HepG2 (cell line): ENCODE data around the gene PXMP4. TPM values are rescaled to one million over a fixed set of nuclear protein-coding genes. Genes with fewer than 3 reads are reported as not detected.

Experiments used
- ATAC-seq: fragments of 200-7000 bp; cut with Tn5 transposase; 3 replicates; pipeline ENCODE4 v1.9.1; 2020; ENCODE audit warnings: mild to moderate bottlenecking, moderate library complexity
- BruUV-seq: library from RNA; stranded (reverse); fragments of 400-500 nt; replicated peaks from 2 replicates; lab custom pipeline; 2021; lab: Mats Ljungman, UMichigan
- CTCF ChIA-PET: fragments of 300-600 bp; formaldehyde crosslinking; extraction: SDS; loops from one replicate; lab custom pipeline; 2021; ENCODE audit warnings: low total read pairs, inconsistent platforms, low intra/inter-chr PET ratio; lab: Yijun Ruan, JAX
- POLR2A ChIA-PET: fragments of 350-600 bp; sonication (Branson Sonifier 250); formaldehyde crosslinking; loops from one replicate; lab custom pipeline; 2020; ENCODE audit warnings: antibody characterized with exemption, inconsistent platforms; lab: Yijun Ruan, JAX
- DNase-seq: peaks from one replicate; pipeline ENCODE4 v3.0.0-alpha.2; 2015; ENCODE audit warnings: low spot score
- FAIRE-seq: peaks from 3 replicates; lab custom pipeline; 2011; peaks lifted over from hg19 to GRCh38; lab: Jason Lieb, UNC
- H2AFZ ChIP-seq: one replicate; pipeline ENCODE4 v1.6.1; 2011; ENCODE audit warnings: low read length, inconsistent platforms
- H3K27ac ChIP-seq: fragments of 300-600 bp; 3 replicates; pipeline ENCODE4 v1.8.0; 2011; ENCODE audit warnings: mixed run types, mild to moderate bottlenecking, mixed read lengths, low read length, inconsistent platforms; ENCODE audit not compliant: insufficient read depth; ENCODE audit errors: extremely low read length
- H3K27me3 ChIP-seq, 2 experiments: fragments of 200-600 bp in 1 of 2; 2 replicates in 1 of 2; 3 replicates in 1 of 2; pipeline versions ENCODE4 v1.6.0 to v1.8.0; 2011; ENCODE audit warnings: low read length in 2 of 2, mild to moderate bottlenecking in 2 of 2, moderate library complexity in 2 of 2, inconsistent platforms in 1 of 2; ENCODE audit not compliant: insufficient read depth in 2 of 2, control insufficient read depth in 1 of 2
- H3K36me3 ChIP-seq, 2 experiments: fragments of 200-600 bp in 1 of 2; replicated peaks in 1 of 2; 2 replicates in 1 of 2; 3 replicates in 1 of 2; pipeline versions ENCODE4 v1.5.1 to v1.8.0; 2011; ENCODE audit warnings: low read length in 2 of 2, inconsistent platforms in 1 of 2; ENCODE audit not compliant: insufficient read depth in 2 of 2, control insufficient read depth in 1 of 2
- H3K4me1 ChIP-seq: 2 replicates; pipeline ENCODE4 v1.5.1; 2012; ENCODE audit warnings: low read length, inconsistent platforms; ENCODE audit not compliant: insufficient read depth
- H3K4me2 ChIP-seq: 2 replicates; pipeline ENCODE4 v1.6.0; 2011; ENCODE audit warnings: low read depth, low read length, inconsistent platforms
- H3K4me3 ChIP-seq, 3 experiments: fragments of 200-600 bp in 1 of 3; sonication (generic), shearing (Covaris generic) in 1 of 3; replicated peaks in 1 of 3; 2 replicates each; pipeline ENCODE4 v1.5.1; 2011 to 2016; ENCODE audit warnings: low read length in 3 of 3, inconsistent platforms in 2 of 3, low read depth in 2 of 3, mild to moderate bottlenecking in 2 of 3, control low read depth in 1 of 3, mixed read lengths in 1 of 3; ENCODE audit not compliant: insufficient read depth in 1 of 3
- H3K79me2 ChIP-seq: one replicate; pipeline ENCODE4 v1.6.1; 2011; ENCODE audit warnings: low read length, inconsistent platforms; ENCODE audit not compliant: insufficient read depth
- H3K9ac ChIP-seq: 2 replicates; pipeline ENCODE4 v1.6.0; 2011; ENCODE audit warnings: mild to moderate bottlenecking, low read depth, low read length, inconsistent platforms; ENCODE audit not compliant: insufficient read depth
- H3K9me3 ChIP-seq: 2 replicates; pipeline ENCODE4 v1.5.1; 2012; ENCODE audit warnings: mild to moderate bottlenecking, low read length
- H4K20me1 ChIP-seq: 2 replicates; pipeline ENCODE4 v1.6.0; 2011; ENCODE audit warnings: inconsistent platforms, mild to moderate bottlenecking, low read length, moderate library complexity; ENCODE audit not compliant: insufficient read depth
- HDAC1 ChIP-seq: sonication (generic); formaldehyde crosslinking; IDR thresholded peaks from 2 replicates; pipeline ENCODE4 v1.5.1; 2020; ENCODE audit warnings: mild to moderate bottlenecking, missing genetic modification reagents
- ZEB1 ChIP-seq: IDR thresholded peaks from 2 replicates; pipeline ENCODE4 v1.6.1; 2012; ENCODE audit warnings: mild to moderate bottlenecking, low read depth, inconsistent platforms; ENCODE audit not compliant: insufficient replicate concordance
- ZNF224 ChIP-seq: sonication (generic); formaldehyde crosslinking; IDR thresholded peaks from 2 replicates; pipeline ENCODE4 v1.5.0; 2020; ENCODE audit warnings: mild to moderate bottlenecking, missing genetic modification reagents
- ZNF788 ChIP-seq: sonication (generic); formaldehyde crosslinking; IDR thresholded peaks from 2 replicates; pipeline ENCODE4 v1.5.0; 2020; ENCODE audit warnings: mild to moderate bottlenecking, missing genetic modification reagents, borderline replicate concordance
- WGBS: methylation state at CpG from one replicate; pipeline ENCODE4 v1.1.6; 2017; ENCODE audit warnings: low lambda C conversion rate; 5-methylcytosine and 5-hydroxymethylcytosine counted together
- in situ Hi-C: cut with HindIII; loops from 2 replicates; pipeline ENCODE4 v1.10.0; 2017; ENCODE audit warnings: low pct_unique_long_range_greater_than_20kb; ENCODE audit not compliant: extremely low pct_ligation_motif_present
- intact Hi-C: fragments of 100-400 bp; cut with micrococcal nuclease; formaldehyde crosslinking; loops from one replicate; pipeline ENCODE4 v1.10.0; 2022; ENCODE audit not compliant: unreplicated experiment
- polyA plus RNA-seq, 8 experiments: library from polyadenylated mRNA; depleted of rRNA in 3 of 8; stranded (reverse) in 7 of 8; unstranded in 1 of 8; fragments of >200 nt; fragmentation: Illumina TruSeq in 4 of 8; extraction: Trizol in 4 of 8; gene quantifications; 2 replicates each; pipeline versions ENCODE4 v1.2.1 to v1.2.3, GENCODE V29; 2011 to 2016; ENCODE audit warnings: low read depth in 4 of 8, missing spikeins in 1 of 8, mixed read lengths in 1 of 8; ENCODE audit not compliant: insufficient read depth in 1 of 8
- total RNA-seq, 5 experiments: library from RNA; depleted of rRNA; stranded (reverse); fragments of >200 nt; fragmentation: Illumina TruSeq; extraction: Trizol; gene quantifications; 2 replicates each; pipeline ENCODE4 v1.2.3, GENCODE V29; 2016; ENCODE audit warnings: low read depth in 1 of 5
- TF ChIP-seq, protein P1 (sequence below): sonication (generic); formaldehyde crosslinking; IDR thresholded peaks from 2 replicates; pipeline ENCODE4 v1.9.0; 2022; ENCODE audit warnings: missing genetic modification reagents, mild to moderate bottlenecking, borderline replicate concordance
- TF ChIP-seq, protein P2 (sequence below): sonication (generic); formaldehyde crosslinking; IDR thresholded peaks from 2 replicates; pipeline ENCODE4 v1.4.0; 2020; ENCODE audit warnings: missing genetic modification reagents, mild to moderate bottlenecking, borderline replicate concordance

Gene PXMP4
- total and polyA plus RNA-seq, 2 of the 13 experiments (the other 11 are each of a cell fraction or from before 2014, with no cell fraction given) = not detected

- no peak for DNase-seq
- no peak overlapping the region for H3K27ac ChIP-seq
- no peak; the same call in 2 of the 3 replicates for ATAC-seq
- ChIA-PET POLR2A (interaction anchor here (2.0 kb wide), 1 partner anchor 9 kb away, joined by 6 read pairs; no protein-coding TSS in a partner anchor), CTCF (no interaction called here)
- no peaks in the 10 kb centered on the region for H3K36me3 ChIP-seq
- no peak for FAIRE-seq
- H3K79me2 ChIP-seq = no peaks in the 10 kb centered on the region
- no peaks in the 10 kb centered on the region for H4K20me1 ChIP-seq
- BruUV-seq = no TSS peak
- H3K4me1 ChIP-seq = peaks cover 52% of the 10 kb centered on the region
- in situ Hi-C loops = no loop called here
- H3K27me3 ChIP-seq = no peaks in the 10 kb centered on the region
- 64% methylated on average over 6 of the region's 6 CpGs for WGBS
- no peak overlapping the region for H3K4me3 ChIP-seq
- no peak overlapping the region for H3K9ac ChIP-seq
- TF ChIP-seq ZEB1 (no peak), ZNF224 (CRISPR knock-in tag) (no peak), ZNF788 (0 out of 2 replicates have a peak, but pooled peaks have one; percentile 35), HDAC1 (CRISPR knock-in tag) (no peak)
- TF ChIP-seq, protein P1, sequence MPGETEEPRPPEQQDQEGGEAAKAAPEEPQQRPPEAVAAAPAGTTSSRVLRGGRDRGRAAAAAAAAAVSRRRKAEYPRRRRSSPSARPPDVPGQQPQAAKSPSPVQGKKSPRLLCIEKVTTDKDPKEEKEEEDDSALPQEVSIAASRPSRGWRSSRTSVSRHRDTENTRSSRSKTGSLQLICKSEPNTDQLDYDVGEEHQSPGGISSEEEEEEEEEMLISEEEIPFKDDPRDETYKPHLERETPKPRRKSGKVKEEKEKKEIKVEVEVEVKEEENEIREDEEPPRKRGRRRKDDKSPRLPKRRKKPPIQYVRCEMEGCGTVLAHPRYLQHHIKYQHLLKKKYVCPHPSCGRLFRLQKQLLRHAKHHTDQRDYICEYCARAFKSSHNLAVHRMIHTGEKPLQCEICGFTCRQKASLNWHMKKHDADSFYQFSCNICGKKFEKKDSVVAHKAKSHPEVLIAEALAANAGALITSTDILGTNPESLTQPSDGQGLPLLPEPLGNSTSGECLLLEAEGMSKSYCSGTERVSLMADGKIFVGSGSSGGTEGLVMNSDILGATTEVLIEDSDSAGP (CRISPR knock-in tag) = 0 out of 2 replicates have a peak, but pooled peaks have one; percentile 15
- TF ChIP-seq, protein P2, sequence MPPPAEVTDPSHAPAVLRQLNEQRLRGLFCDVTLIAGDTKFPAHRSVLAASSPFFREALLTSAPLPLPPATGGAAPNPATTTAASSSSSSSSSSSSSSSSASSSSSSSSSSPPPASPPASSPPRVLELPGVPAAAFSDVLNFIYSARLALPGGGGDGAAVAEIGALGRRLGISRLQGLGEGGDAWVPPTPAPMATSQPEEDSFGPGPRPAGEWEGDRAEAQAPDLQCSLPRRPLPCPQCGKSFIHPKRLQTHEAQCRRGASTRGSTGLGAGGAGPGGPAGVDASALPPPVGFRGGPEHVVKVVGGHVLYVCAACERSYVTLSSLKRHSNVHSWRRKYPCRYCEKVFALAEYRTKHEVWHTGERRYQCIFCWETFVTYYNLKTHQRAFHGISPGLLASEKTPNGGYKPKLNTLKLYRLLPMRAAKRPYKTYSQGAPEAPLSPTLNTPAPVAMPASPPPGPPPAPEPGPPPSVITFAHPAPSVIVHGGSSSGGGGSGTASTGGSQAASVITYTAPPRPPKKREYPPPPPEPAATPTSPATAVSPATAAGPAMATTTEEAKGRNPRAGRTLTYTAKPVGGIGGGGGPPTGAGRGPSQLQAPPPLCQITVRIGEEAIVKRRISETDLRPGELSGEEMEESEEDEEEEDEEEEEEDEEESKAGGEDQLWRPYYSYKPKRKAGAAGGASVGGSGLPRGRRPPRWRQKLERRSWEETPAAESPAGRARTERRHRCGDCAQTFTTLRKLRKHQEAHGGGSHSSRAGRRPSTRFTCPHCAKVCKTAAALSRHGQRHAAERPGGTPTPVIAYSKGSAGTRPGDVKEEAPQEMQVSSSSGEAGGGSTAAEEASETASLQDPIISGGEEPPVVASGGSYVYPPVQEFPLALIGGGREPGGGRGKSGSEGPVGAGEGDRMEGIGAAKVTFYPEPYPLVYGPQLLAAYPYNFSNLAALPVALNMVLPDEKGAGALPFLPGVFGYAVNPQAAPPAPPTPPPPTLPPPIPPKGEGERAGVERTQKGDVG (CRISPR knock-in tag) = 0 out of 2 replicates have a peak, but pooled peaks have one; percentile 2
- no peaks in the 10 kb centered on the region for H3K9me3 ChIP-seq
- intact Hi-C loops = no loop called here
- no peak overlapping the region for H2AFZ ChIP-seq
- no peak overlapping the region for H3K4me2 ChIP-seq
Observed at GRCh38 chr20:33694639-33695012, 25.5 kb downstream of the PXMP4 start.
